Breast epithelium (tissue), 4 donors: ENCODE measurements around the gene PLCH1. TPM values are rescaled to one million over a fixed set of nuclear protein-coding genes. Genes with fewer than 3 reads are reported as not detected.

Source experiments
- DNase-seq, 2 donors: peaks; one replicate each; pipeline ENCODE4 v3.0.0-alpha.2; 2019; ENCODE audit warnings: low spot score in 2 of 2
- H3K27ac ChIP-seq, 2 donors: fragments of 200-600 bp; sonication (generic) in 1 of 2; one replicate each; pipeline ENCODE4 v1.5.1; 2016 to 2019; ENCODE audit warnings: mild to moderate bottlenecking in 1 of 2
- H3K27me3 ChIP-seq, 2 donors: fragments of 200-600 bp; sonication (generic) in 1 of 2; one replicate each; pipeline versions ENCODE4 v1.5.1 to v1.6.0; 2017 to 2019; ENCODE audit warnings: control low read depth in 1 of 2, mild to moderate bottlenecking in 1 of 2
- H3K36me3 ChIP-seq: fragments of 200-600 bp; one replicate; pipeline ENCODE4 v1.5.1; 2019
- H3K4me1 ChIP-seq, 2 donors: fragments of 200-600 bp; sonication (generic); one replicate each; pipeline ENCODE4 v1.5.1; 2016 to 2019; ENCODE audit warnings: control low read depth in 1 of 2
- H3K4me3 ChIP-seq, 3 donors: fragments of 200-600 bp; sonication (generic); 1 replicate in 2 of 3; 2 replicates in 1 of 3; pipeline ENCODE4 v1.5.1; 2016 to 2019; ENCODE audit warnings: mild to moderate bottlenecking in 3 of 3, moderate library complexity in 2 of 3
- H3K9me3 ChIP-seq, 2 donors: fragments of 200-600 bp; sonication (generic) in 1 of 2; one replicate each; pipeline ENCODE4 v1.5.1; 2016 to 2019; ENCODE audit warnings: control low read depth in 1 of 2
- POLR2A ChIP-seq: fragments of 450-650 bp; IDR thresholded peaks from one replicate; pipeline ENCODE4 v1.6.1; 2016; ENCODE audit warnings: antibody characterized with exemption, mild to moderate bottlenecking, moderate library complexity
- POLR2AphosphoS5 ChIP-seq, 3 donors: sonication (generic); formaldehyde crosslinking; IDR thresholded peaks; one replicate each; pipeline ENCODE4 v1.6.1; 2017; ENCODE audit warnings: antibody characterized with exemption in 3 of 3
- intact Hi-C: fragments of 100-400 bp; cut with DNase I; formaldehyde crosslinking; loops from one replicate; pipeline ENCODE4 v1.15.1; 2023; ENCODE audit warnings: low total_unique reads
- total RNA-seq, 3 donors: library from RNA; depleted of rRNA; stranded (reverse); fragments of >200 nt; gene quantifications; one replicate each; pipeline ENCODE4 v1.1.0, GENCODE V29; 2016
- TF ChIP-seq, protein P1 (sequence below), 3 donors: fragments of 450-650 bp; IDR thresholded peaks; one replicate each; pipeline ENCODE4 v1.5.1; 2016 to 2017; ENCODE audit warnings: antibody characterized with exemption in 3 of 3, mild to moderate bottlenecking in 3 of 3, moderate library complexity in 3 of 3

Gene PLCH1
- total RNA-seq, 3 donors from 2014 or later: 2.0 to 3.4 TPM; not detected in 1

- DNase-seq: no peak
- intact Hi-C loops: no loop called here
- Histone ChIP-seq H3K27me3 (no peaks in the 10 kb centered on the region), H3K27ac (no peak overlapping the region), H3K36me3 (no peaks in the 10 kb centered on the region), H3K9me3 (no peaks in the 10 kb centered on the region), H3K4me3 (no peak overlapping the region), H3K4me1 (no peaks in the 10 kb centered on the region)
- TF ChIP-seq POLR2A: no peak
- no peak for TF ChIP-seq POLR2AphosphoS5 (IDR thresholded peaks at IDR 0.05)
- TF ChIP-seq, protein P1, sequence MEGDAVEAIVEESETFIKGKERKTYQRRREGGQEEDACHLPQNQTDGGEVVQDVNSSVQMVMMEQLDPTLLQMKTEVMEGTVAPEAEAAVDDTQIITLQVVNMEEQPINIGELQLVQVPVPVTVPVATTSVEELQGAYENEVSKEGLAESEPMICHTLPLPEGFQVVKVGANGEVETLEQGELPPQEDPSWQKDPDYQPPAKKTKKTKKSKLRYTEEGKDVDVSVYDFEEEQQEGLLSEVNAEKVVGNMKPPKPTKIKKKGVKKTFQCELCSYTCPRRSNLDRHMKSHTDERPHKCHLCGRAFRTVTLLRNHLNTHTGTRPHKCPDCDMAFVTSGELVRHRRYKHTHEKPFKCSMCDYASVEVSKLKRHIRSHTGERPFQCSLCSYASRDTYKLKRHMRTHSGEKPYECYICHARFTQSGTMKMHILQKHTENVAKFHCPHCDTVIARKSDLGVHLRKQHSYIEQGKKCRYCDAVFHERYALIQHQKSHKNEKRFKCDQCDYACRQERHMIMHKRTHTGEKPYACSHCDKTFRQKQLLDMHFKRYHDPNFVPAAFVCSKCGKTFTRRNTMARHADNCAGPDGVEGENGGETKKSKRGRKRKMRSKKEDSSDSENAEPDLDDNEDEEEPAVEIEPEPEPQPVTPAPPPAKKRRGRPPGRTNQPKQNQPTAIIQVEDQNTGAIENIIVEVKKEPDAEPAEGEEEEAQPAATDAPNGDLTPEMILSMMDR (IDR thresholded peaks at IDR 0.05): no peak
Observed at GRCh38 chr3:155442072-155442471, 302.8 kb downstream of the PLCH1 start.

- TF ChIP-seq POLR2A (no peak), POLR2AphosphoS5 (IDR thresholded peaks at IDR 0.05) (no peak)
- TF ChIP-seq, protein P1 (IDR thresholded peaks at IDR 0.05): no peak
Observed at GRCh38 chr3:155441506-155441905, 303.4 kb downstream of the PLCH1 start.

DNA sequence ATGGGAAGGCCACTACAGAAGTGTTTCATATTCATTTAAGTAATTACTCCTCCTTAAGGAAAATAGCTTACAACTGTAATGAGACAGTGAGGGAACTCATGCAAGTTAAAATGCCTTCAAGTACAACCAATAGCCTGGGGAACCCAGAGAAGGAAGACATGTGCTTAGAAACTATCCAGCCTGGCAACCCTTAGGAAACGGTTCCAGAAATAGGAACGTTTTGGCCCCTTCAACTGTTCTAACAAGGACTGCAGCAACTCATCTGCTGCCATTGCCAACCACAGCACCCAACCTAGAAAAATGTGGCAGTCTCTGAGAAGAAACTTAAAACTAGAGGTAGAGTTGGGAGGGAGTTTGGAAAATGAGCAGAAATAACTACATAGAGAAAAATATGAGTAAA is 303.8 kb downstream of the PLCH1 start:
- no peak overlapping the region for H3K27ac ChIP-seq
- no peaks in the 10 kb centered on the region for H3K27me3 ChIP-seq
- no peak for DNase-seq
- intact Hi-C loops: no loop called here
- no peaks in the 10 kb centered on the region for H3K9me3 ChIP-seq
- TF ChIP-seq POLR2A (no peak), POLR2AphosphoS5 (IDR thresholded peaks at IDR 0.05) (no peak)
- TF ChIP-seq, protein P1 (IDR thresholded peaks at IDR 0.05): no peak
- H3K36me3 ChIP-seq: no peaks in the 10 kb centered on the region
- H3K4me3 ChIP-seq: no peak overlapping the region
- H3K4me1 ChIP-seq: no peaks in the 10 kb centered on the region

More at GRCh38 chr3:155441506-155441905, 303.4 kb downstream of the PLCH1 start:
- intact Hi-C loops: no loop called here
- no peak for DNase-seq
- Histone ChIP-seq H3K4me1 (no peaks in the 10 kb centered on the region), H3K4me3 (no peak overlapping the region), H3K27ac (no peak overlapping the region), H3K27me3 (no peaks in the 10 kb centered on the region), H3K9me3 (no peaks in the 10 kb centered on the region), H3K36me3 (no peaks in the 10 kb centered on the region)

GRCh38 chr3:155435821-155436220 is 309.1 kb downstream of the PLCH1 start:
- DNase-seq: no peak
- Histone ChIP-seq H3K27ac (no peak overlapping the region), H3K4me3 (no peak overlapping the region), H3K4me1 (no peaks in the 10 kb centered on the region), H3K9me3 (no peaks in the 10 kb centered on the region), H3K36me3 (no peaks in the 10 kb centered on the region), H3K27me3 (no peaks in the 10 kb centered on the region)
- intact Hi-C loops: no loop called here
- TF ChIP-seq POLR2AphosphoS5 (IDR thresholded peaks at IDR 0.05) (no peak), POLR2A (no peak)
- TF ChIP-seq, protein P1 (IDR thresholded peaks at IDR 0.05): no peak

DNA sequence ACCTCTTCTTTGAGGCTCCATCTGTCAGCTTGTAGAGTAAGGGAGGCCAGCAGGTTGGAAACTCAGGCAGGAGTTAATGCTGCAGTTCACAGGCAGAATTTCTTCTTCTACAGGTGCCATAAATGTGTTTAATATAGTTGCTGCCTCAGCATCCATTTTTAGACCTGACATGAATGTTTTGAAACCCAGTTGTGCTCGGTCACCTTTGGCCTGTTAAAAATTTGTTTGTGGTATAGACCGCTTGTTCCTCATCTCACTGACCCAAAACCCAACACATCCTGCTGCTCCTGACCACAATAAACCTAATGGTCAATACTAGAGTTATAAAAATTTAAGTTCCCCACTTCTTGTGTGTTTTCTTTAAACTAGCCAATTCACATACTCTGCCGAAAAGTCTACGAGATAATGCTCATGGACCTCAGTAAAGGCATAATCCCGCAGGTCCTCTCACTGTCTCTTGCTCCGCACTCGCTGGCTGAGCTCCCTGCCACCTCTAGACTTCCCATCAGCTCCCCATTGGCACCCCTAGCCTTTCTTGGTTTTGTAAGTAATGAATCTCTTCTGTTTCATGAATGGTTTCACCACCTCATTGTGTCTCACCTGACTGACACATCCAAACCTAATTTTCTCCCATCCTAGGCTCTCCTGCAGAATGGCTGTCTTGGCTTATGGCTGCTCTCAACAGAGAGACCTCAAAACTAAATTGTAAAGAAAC is 312.9 kb downstream of the PLCH1 start:
- DNase-seq: no peak
- intact Hi-C loops: no loop called here
- no peak overlapping the region for H3K4me3 ChIP-seq
- H3K27ac ChIP-seq: no peak overlapping the region
- no peaks in the 10 kb centered on the region for H3K36me3 ChIP-seq
- peaks cover 11 to 29% of the 10 kb centered on the region in 2 donors for H3K9me3 ChIP-seq
- no peaks in the 10 kb centered on the region for H3K4me1 ChIP-seq
- TF ChIP-seq POLR2AphosphoS5 (IDR thresholded peaks at IDR 0.05) (no peak), POLR2A (no peak)
- TF ChIP-seq, protein P1 (IDR thresholded peaks at IDR 0.05): no peak
- H3K27me3 ChIP-seq: no peaks in the 10 kb centered on the region
